Measurements from ENCODE around the gene C1RL. TPM values are rescaled to one million over a fixed set of nuclear protein-coding genes. Genes with fewer than 3 reads are reported as not detected.

Gene C1RL
- total RNA-seq, 1 donor from 2014 or later, result 11.0 TPM

GRCh38 chr12:7081037-7081436, 28.0 kb downstream of the C1RL start:
- Mint-ChIP-seq H3K27ac (ENCODE audit: unreplicated experiment) (no peak overlapping the region), H3K27me3 (ENCODE audit: low read depth, unreplicated experiment) (peaks cover 9% of the 10 kb centered on the region), H3K4me1 (ENCODE audit: low read depth, unreplicated experiment) (peaks cover 7% of the 10 kb centered on the region), H3K4me3 (ENCODE audit: unreplicated experiment) (no peak overlapping the region), H3K9me3 (ENCODE audit: unreplicated experiment) (peaks cover 2% of the 10 kb centered on the region), H3K36me3 (ENCODE audit: low read depth, unreplicated experiment) (no peaks in the 10 kb centered on the region)
- Histone ChIP-seq H3K27ac (ENCODE audit: low read depth, low read length) (no peak overlapping the region), H3K9me3 (ENCODE audit: insufficient read depth, low read depth, low read length) (peaks cover 6% of the 10 kb centered on the region), H3K4me3 (ENCODE audit: insufficient read depth, low read depth, low read length) (no peak overlapping the region), H3K9ac (ENCODE audit: low read length) (no peak overlapping the region), H3K79me2 (ENCODE audit: insufficient read depth, low read length) (no peaks in the 10 kb centered on the region), H3K36me3 (ENCODE audit: insufficient read depth, low read length) (no peaks in the 10 kb centered on the region), H3K4me2 (ENCODE audit: low read length) (no peak overlapping the region), H3K27me3 (ENCODE audit: insufficient read depth, low read length) (peaks cover 6% of the 10 kb centered on the region), H2AFZ (ENCODE audit: low read depth, low read length) (no peak overlapping the region), H4K20me1 (ENCODE audit: insufficient read depth, low read length) (no peaks in the 10 kb centered on the region), H3K4me1 (ENCODE audit: insufficient read depth, low read length) (peaks cover 4% of the 10 kb centered on the region)
- DNase-seq (ENCODE audit: low read depth) (no peak), FAIRE-seq (no peak)
- TF ChIP-seq EZH2 (IDR thresholded peaks at IDR 0.05; ENCODE audit: insufficient read depth, low read length), result no peak
- TF ChIP-seq, protein P1, sequence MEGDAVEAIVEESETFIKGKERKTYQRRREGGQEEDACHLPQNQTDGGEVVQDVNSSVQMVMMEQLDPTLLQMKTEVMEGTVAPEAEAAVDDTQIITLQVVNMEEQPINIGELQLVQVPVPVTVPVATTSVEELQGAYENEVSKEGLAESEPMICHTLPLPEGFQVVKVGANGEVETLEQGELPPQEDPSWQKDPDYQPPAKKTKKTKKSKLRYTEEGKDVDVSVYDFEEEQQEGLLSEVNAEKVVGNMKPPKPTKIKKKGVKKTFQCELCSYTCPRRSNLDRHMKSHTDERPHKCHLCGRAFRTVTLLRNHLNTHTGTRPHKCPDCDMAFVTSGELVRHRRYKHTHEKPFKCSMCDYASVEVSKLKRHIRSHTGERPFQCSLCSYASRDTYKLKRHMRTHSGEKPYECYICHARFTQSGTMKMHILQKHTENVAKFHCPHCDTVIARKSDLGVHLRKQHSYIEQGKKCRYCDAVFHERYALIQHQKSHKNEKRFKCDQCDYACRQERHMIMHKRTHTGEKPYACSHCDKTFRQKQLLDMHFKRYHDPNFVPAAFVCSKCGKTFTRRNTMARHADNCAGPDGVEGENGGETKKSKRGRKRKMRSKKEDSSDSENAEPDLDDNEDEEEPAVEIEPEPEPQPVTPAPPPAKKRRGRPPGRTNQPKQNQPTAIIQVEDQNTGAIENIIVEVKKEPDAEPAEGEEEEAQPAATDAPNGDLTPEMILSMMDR (IDR thresholded peaks at IDR 0.05; ENCODE audit: insufficient read depth, low read depth, low read length), result no peak

GRCh38 chr12:7079826-7080125, 29.2 kb downstream of the C1RL start:
- peaks cover 7% of the 10 kb centered on the region for H3K4me1 Mint-ChIP-seq (ENCODE audit: low read depth, unreplicated experiment)
- no peaks in the 10 kb centered on the region for H4K20me1 ChIP-seq (ENCODE audit: insufficient read depth, low read length)
- peaks cover 4% of the 10 kb centered on the region for H3K4me1 ChIP-seq (ENCODE audit: insufficient read depth, low read length)
- peaks cover 4% of the 10 kb centered on the region for H3K9me3 ChIP-seq (ENCODE audit: insufficient read depth, low read depth, low read length)
- peak overlapping the region; percentile 71 for H3K4me2 ChIP-seq (ENCODE audit: low read length)
- peaks cover 16% of the 10 kb centered on the region for H3K27me3 Mint-ChIP-seq (ENCODE audit: low read depth, unreplicated experiment)
- H3K27ac Mint-ChIP-seq (ENCODE audit: unreplicated experiment), result peak overlapping the region; percentile 98
- no peaks in the 10 kb centered on the region for H3K36me3 Mint-ChIP-seq (ENCODE audit: low read depth, unreplicated experiment)
- H3K9ac ChIP-seq (ENCODE audit: low read length), result peak overlapping the region; percentile 56
- DNase-seq (ENCODE audit: low read depth) (peak; percentile 40), FAIRE-seq (no peak)
- H3K4me3 Mint-ChIP-seq (ENCODE audit: unreplicated experiment), result no peak overlapping the region
- peaks cover 15% of the 10 kb centered on the region for H3K27me3 ChIP-seq (ENCODE audit: insufficient read depth, low read length)
- no peak for TF ChIP-seq EZH2 (IDR thresholded peaks at IDR 0.05; ENCODE audit: insufficient read depth, low read length)
- TF ChIP-seq, protein P1 (IDR thresholded peaks at IDR 0.05; ENCODE audit: insufficient read depth, low read depth, low read length), result no peak
- H3K9me3 Mint-ChIP-seq (ENCODE audit: unreplicated experiment), result peaks cover 2% of the 10 kb centered on the region
- no peak overlapping the region for H2AFZ ChIP-seq (ENCODE audit: low read depth, low read length)
- H3K79me2 ChIP-seq (ENCODE audit: insufficient read depth, low read length), result no peaks in the 10 kb centered on the region
- H3K27ac ChIP-seq (ENCODE audit: low read depth, low read length), result peak overlapping the region; percentile 58
- no peak overlapping the region for H3K4me3 ChIP-seq (ENCODE audit: insufficient read depth, low read depth, low read length)
- no peaks in the 10 kb centered on the region for H3K36me3 ChIP-seq (ENCODE audit: insufficient read depth, low read length)

GRCh38 chr12:7078163-7078562, 30.9 kb downstream of the C1RL start:
- Histone ChIP-seq H3K9ac (ENCODE audit: low read length) (no peak overlapping the region), H3K27me3 (ENCODE audit: insufficient read depth, low read length) (peaks cover 22% of the 10 kb centered on the region), H4K20me1 (ENCODE audit: insufficient read depth, low read length) (no peaks in the 10 kb centered on the region), H3K79me2 (ENCODE audit: insufficient read depth, low read length) (no peaks in the 10 kb centered on the region), H2AFZ (ENCODE audit: low read depth, low read length) (no peak overlapping the region), H3K27ac (ENCODE audit: low read depth, low read length) (no peak overlapping the region), H3K9me3 (ENCODE audit: insufficient read depth, low read depth, low read length) (peaks cover 1% of the 10 kb centered on the region), H3K4me2 (ENCODE audit: low read length) (no peak overlapping the region), H3K4me1 (ENCODE audit: insufficient read depth, low read length) (peaks cover 4% of the 10 kb centered on the region), H3K36me3 (ENCODE audit: insufficient read depth, low read length) (no peaks in the 10 kb centered on the region), H3K4me3 (ENCODE audit: insufficient read depth, low read depth, low read length) (no peak overlapping the region)
- DNase-seq (ENCODE audit: low read depth), result no peak
- Mint-ChIP-seq H3K4me1 (ENCODE audit: low read depth, unreplicated experiment) (peaks cover 9% of the 10 kb centered on the region), H3K27me3 (ENCODE audit: low read depth, unreplicated experiment) (peaks cover 20% of the 10 kb centered on the region), H3K27ac (ENCODE audit: unreplicated experiment) (no peak overlapping the region), H3K4me3 (ENCODE audit: unreplicated experiment) (no peak overlapping the region), H3K9me3 (ENCODE audit: unreplicated experiment) (peaks cover 2% of the 10 kb centered on the region), H3K36me3 (ENCODE audit: low read depth, unreplicated experiment) (no peaks in the 10 kb centered on the region)
- no peak for FAIRE-seq
- TF ChIP-seq EZH2 (IDR thresholded peaks at IDR 0.05; ENCODE audit: insufficient read depth, low read length), result no peak
- TF ChIP-seq, protein P1 (IDR thresholded peaks at IDR 0.05; ENCODE audit: insufficient read depth, low read depth, low read length), result no peak

Measured in astrocyte (in vitro differentiated cells and primary cell).